GM12892 (cell line): ENCODE results near the gene POP5.

Experiments
- DNase-seq: peaks from one replicate; pipeline ENCODE4 v3.0.0; 2011; ENCODE audit not compliant: insufficient read length
- FAIRE-seq: peaks from 2 replicates; lab custom pipeline; 2011; peaks lifted over from hg19 to GRCh38; lab: Jason Lieb, UNC
- POLR2A ChIP-seq: IDR thresholded peaks from 2 replicates; pipeline ENCODE4 v1.6.1; 2011; ENCODE audit warnings: low read depth, low read length, control low read depth
- POLR2AphosphoS5 ChIP-seq: IDR thresholded peaks from 2 replicates; pipeline ENCODE4 v1.6.1; 2011; ENCODE audit warnings: low read depth, low read length, control low read depth
- TAF1 ChIP-seq: IDR thresholded peaks from 2 replicates; pipeline ENCODE4 v1.6.1; 2011; ENCODE audit warnings: low read depth, mild to moderate bottlenecking, control low read depth, low read length, borderline replicate concordance

Gene POP5

DNA sequence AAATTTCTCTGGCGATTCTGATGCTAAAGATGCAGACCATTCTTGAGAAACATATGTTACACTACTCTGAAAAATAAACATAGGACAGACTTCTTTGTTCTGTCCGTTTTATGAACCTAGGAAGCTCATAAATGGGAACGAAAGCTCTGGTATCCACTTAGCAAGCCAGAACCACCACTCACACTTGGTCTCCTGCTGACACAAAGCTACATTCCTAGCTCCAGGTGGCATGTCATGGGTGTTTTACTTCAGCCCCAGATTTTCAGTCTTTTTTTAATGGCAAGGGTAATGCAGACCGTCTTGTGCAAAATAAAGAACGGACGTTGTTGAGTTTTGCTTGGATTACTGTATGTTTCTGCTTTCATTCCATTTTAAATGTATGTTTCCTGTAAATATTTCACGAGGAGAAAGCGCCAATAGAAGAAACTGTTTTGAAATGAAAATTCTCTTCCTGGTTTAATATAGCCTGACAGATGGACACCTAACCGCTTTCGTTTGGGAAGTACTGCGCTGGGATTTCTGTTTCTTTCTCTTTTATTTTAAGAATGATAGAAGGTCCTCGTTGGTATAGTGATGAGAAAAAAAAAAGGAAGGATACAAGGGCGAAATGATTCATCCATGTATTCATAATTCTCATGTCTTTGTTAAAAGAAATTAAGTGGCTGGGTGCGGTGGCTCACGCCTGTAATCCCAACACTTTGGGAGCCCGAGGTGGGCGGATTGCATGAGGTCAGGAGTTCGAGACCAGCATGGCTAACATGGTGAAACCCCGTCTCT, 51.4 kb downstream of the POP5 start:
- DNase-seq (no peak), FAIRE-seq (no peak)
- TF ChIP-seq POLR2A (no peak), TAF1 (no peak), POLR2AphosphoS5 (no peak)

DNA sequence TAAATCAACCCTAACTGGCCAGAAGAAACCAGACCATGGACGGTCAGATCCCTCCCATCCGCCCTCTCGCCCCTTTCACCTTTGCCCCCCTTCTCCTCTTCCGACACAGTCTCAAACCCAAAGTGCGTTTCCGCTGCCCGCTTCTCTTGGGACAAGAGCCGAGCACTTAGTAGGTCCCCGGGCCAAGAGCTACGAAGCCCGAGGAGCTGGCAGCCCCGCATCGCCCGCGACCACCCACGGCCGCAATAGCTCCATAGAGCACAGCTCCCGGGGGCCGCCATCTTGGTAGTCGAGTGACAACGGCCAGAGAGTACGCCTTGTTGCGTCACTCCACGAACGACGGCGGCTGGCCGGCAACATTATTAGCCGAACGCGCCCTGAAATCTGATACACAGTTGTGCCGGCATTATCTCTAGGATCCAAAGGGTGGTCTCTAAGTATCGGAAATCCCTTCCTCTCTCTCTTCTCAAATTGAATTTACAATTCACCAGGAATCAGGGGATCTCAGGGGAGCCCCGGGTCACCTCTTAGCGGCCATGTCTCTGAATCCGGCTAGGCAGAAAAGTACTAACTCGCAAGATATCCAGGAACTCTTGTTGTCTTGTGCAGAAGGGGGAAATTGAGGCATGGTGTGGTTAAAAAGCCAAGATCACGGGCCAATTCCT, 52.2 kb downstream of the POP5 start, which contains the start of gene COQ5:
Gene COQ5 (minus strand): TSS at position 298 of the 665 bp plus-strand sequence. CDS start 17 bp downstream, at position 281.
- FAIRE-seq (peak; percentile 89), DNase-seq (peak; percentile 58)
- peak; percentile 86 for TF ChIP-seq POLR2AphosphoS5
- peak; percentile 93 for TF ChIP-seq POLR2A
- TF ChIP-seq TAF1, result peak; percentile 94
